ENCODE measurements around the gene SMIM5.

Gene SMIM5

GRCh38 chr17:75622771-75623273 lies 10.4 kb upstream of the SMIM5 start:
- in situ Hi-C loops (cut with HindIII; ENCODE audit: low pct_unique_long_range_greater_than_20kb, low sequenced_read_pairs), result no loop called here
- DNase-seq (ENCODE audit: low read depth in 1 of 2, low spot score in 1 of 2), result no peak
- TF ChIP-seq JUND (IDR thresholded peaks at IDR 0.05; ENCODE audit: low read depth), result no peak

GRCh38 chr17:75623386-75623785 lies 9.8 kb upstream of the SMIM5 start:
- in situ Hi-C loops (cut with HindIII; ENCODE audit: low pct_unique_long_range_greater_than_20kb, low sequenced_read_pairs), result no loop called here
- TF ChIP-seq JUND (IDR thresholded peaks at IDR 0.05; ENCODE audit: low read depth), result no peak

GRCh38 chr17:75624021-75624420 lies 9.2 kb upstream of the SMIM5 start:
- TF ChIP-seq JUND (IDR thresholded peaks at IDR 0.05; ENCODE audit: low read depth), result no peak
- in situ Hi-C loops (cut with HindIII; ENCODE audit: low pct_unique_long_range_greater_than_20kb, low sequenced_read_pairs), result no loop called here
- DNase-seq (ENCODE audit: low read depth in 1 of 2, low spot score in 1 of 2), result no peak

More at GRCh38 chr17:75623386-75623785, 9.8 kb upstream of the SMIM5 start:
- no peak for DNase-seq (ENCODE audit: low read depth in 1 of 2, low spot score in 1 of 2)

GRCh38 chr17:75624714-75625345 lies 8.4 kb upstream of the SMIM5 start:
- TF ChIP-seq JUND (IDR thresholded peaks at IDR 0.05; ENCODE audit: low read depth), result no peak
- in situ Hi-C loops (cut with HindIII; ENCODE audit: low pct_unique_long_range_greater_than_20kb, low sequenced_read_pairs), result no loop called here
- no peak for DNase-seq (ENCODE audit: low read depth in 1 of 2, low spot score in 1 of 2)

- DNase-seq (ENCODE audit: low read depth in 1 of 2, low spot score in 1 of 2), result peak; percentile 49 to 82
- in situ Hi-C loops (cut with HindIII; ENCODE audit: low pct_unique_long_range_greater_than_20kb, low sequenced_read_pairs), result no loop called here
- TF ChIP-seq JUND (IDR thresholded peaks at IDR 0.05; ENCODE audit: low read depth), result no peak
Measured at GRCh38 chr17:75625813-75626486, 7.3 kb upstream of the SMIM5 start.

GRCh38 chr17:75626496-75627038 lies 6.7 kb upstream of the SMIM5 start:
- in situ Hi-C loops (cut with HindIII; ENCODE audit: low pct_unique_long_range_greater_than_20kb, low sequenced_read_pairs), result no loop called here
- no peak for DNase-seq (ENCODE audit: low read depth in 1 of 2, low spot score in 1 of 2)
- TF ChIP-seq JUND (IDR thresholded peaks at IDR 0.05; ENCODE audit: low read depth), result no peak

GRCh38 chr17:75627094-75627493 lies 6.1 kb upstream of the SMIM5 start:
- TF ChIP-seq JUND (IDR thresholded peaks at IDR 0.05; ENCODE audit: low read depth), result no peak
- in situ Hi-C loops (cut with HindIII; ENCODE audit: low pct_unique_long_range_greater_than_20kb, low sequenced_read_pairs), result no loop called here
- no peak for DNase-seq (ENCODE audit: low read depth in 1 of 2, low spot score in 1 of 2)

GRCh38 chr17:75628425-75628824 lies 4.8 kb upstream of the SMIM5 start:
- DNase-seq (ENCODE audit: low read depth in 1 of 2, low spot score in 1 of 2), result no peak
- no peak for TF ChIP-seq JUND (IDR thresholded peaks at IDR 0.05; ENCODE audit: low read depth)
- in situ Hi-C loops (cut with HindIII; ENCODE audit: low pct_unique_long_range_greater_than_20kb, low sequenced_read_pairs), result no loop called here

GRCh38 chr17:75629157-75629556 lies 4.1 kb upstream of the SMIM5 start:
- in situ Hi-C loops (cut with HindIII; ENCODE audit: low pct_unique_long_range_greater_than_20kb, low sequenced_read_pairs), result no loop called here
- no peak for DNase-seq (ENCODE audit: low read depth in 1 of 2, low spot score in 1 of 2)
- TF ChIP-seq JUND (IDR thresholded peaks at IDR 0.05; ENCODE audit: low read depth), result no peak

- DNase-seq (ENCODE audit: low read depth in 1 of 2, low spot score in 1 of 2), result no peak
- in situ Hi-C loops (cut with HindIII; ENCODE audit: low pct_unique_long_range_greater_than_20kb, low sequenced_read_pairs), result no loop called here
- TF ChIP-seq JUND (IDR thresholded peaks at IDR 0.05; ENCODE audit: low read depth), result no peak
Measured at GRCh38 chr17:75630071-75630917, 2.9 kb upstream of the SMIM5 start.

- no peak for TF ChIP-seq JUND (IDR thresholded peaks at IDR 0.05; ENCODE audit: low read depth)
- in situ Hi-C loops (cut with HindIII; ENCODE audit: low pct_unique_long_range_greater_than_20kb, low sequenced_read_pairs), result no loop called here
- DNase-seq (ENCODE audit: low read depth in 1 of 2, low spot score in 1 of 2), result no peak
Measured at GRCh38 chr17:75631353-75631752, 1.9 kb upstream of the SMIM5 start.

- no peak for TF ChIP-seq JUND (IDR thresholded peaks at IDR 0.05; ENCODE audit: low read depth)
- no peak for DNase-seq (ENCODE audit: low read depth in 1 of 2, low spot score in 1 of 2)
- in situ Hi-C loops (cut with HindIII; ENCODE audit: low pct_unique_long_range_greater_than_20kb, low sequenced_read_pairs), result no loop called here
Measured at GRCh38 chr17:75632428-75632827, 806 bp upstream of the SMIM5 start.
